Measurements from ENCODE around the gene NTN1. TPM values are rescaled to one million over a fixed set of nuclear protein-coding genes. Genes with fewer than 3 reads are reported as not detected.

NTN1 gene
- total RNA-seq, 4 donors from 2014 or later, result 74.3 to 211 (median 107) TPM

DNA sequence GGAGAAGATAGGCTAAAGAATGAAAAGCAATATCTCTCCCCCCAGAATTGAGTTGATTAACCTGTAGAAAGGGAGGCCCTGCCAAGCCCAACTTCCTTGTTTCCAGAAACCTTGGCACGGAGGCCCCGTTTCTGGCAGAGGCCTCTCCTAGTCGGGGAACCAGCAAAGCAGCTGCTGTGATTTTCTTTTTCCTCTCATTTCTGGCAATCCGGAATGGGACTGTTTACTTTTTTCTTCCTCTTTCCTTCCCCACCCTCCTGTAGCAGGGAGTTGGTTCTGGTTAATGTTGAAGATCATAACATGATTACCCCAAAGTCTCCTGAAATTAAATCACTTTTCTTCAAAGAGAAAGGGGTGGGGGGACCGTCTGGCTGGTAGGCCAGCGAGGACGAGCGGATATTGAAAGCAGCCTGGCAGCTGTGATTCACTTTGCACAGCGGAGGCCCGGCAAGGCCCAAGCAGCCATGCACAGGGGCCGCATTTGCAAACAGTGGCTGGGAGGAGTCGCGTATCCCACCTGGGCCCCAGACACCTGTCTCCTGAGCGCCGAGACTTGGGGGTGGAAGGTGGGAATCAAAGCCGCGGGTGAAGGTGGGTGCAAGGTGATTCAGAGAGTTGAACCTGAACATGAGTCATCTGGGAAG is 51.5 kb downstream of the NTN1 start:
- TF ChIP-seq, protein P1, sequence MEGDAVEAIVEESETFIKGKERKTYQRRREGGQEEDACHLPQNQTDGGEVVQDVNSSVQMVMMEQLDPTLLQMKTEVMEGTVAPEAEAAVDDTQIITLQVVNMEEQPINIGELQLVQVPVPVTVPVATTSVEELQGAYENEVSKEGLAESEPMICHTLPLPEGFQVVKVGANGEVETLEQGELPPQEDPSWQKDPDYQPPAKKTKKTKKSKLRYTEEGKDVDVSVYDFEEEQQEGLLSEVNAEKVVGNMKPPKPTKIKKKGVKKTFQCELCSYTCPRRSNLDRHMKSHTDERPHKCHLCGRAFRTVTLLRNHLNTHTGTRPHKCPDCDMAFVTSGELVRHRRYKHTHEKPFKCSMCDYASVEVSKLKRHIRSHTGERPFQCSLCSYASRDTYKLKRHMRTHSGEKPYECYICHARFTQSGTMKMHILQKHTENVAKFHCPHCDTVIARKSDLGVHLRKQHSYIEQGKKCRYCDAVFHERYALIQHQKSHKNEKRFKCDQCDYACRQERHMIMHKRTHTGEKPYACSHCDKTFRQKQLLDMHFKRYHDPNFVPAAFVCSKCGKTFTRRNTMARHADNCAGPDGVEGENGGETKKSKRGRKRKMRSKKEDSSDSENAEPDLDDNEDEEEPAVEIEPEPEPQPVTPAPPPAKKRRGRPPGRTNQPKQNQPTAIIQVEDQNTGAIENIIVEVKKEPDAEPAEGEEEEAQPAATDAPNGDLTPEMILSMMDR (IDR thresholded peaks at IDR 0.05), result no peak
- TF ChIP-seq POLR2AphosphoS5 (IDR thresholded peaks at IDR 0.05), result peak; percentile 23
- Histone ChIP-seq H3K36me3 (no peaks in the 10 kb centered on the region), H3K27me3 (no peaks in the 10 kb centered on the region), H3K27ac (peak overlapping the region in 3 of 4 donors; percentile 70 to 76 (median 72)), H3K9me3 (no peaks in the 10 kb centered on the region), H3K4me1 (peaks cover 0 to 78% (median 22%) of the 10 kb centered on the region in 3 donors), H3K4me3 (peak overlapping the region in 1 of 2 donors; percentile 6)
- peak; percentile 42 for ATAC-seq
- WGBS, 2 donors (ENCODE audit: low coverage in 1 of 2), result 5 to 18% methylated on average over 4 to 5 of the region's 17 CpGs

DNA sequence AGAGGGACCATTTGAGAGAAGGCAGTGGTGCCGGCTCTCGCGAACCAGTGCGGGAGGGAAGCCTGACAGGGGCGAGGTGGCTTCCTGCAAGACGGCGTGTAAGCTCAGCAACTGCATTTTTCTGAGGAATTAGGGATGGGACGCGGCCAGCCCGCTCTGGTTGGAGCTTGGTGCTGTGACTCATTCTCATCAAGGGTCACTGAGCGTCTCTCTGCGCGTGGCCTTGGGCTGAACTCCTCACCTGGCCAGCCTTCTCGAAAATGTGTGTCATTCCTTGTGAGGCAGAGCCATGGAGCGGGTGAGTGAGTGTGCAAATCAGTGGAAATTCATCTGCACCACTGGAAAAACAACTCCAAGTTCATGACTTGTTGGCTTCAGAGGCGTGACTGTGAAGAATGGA is 52.8 kb downstream of the NTN1 start:
- Histone ChIP-seq H3K27ac (peak overlapping the region in 2 of 4 donors; percentile 14 to 70), H3K4me1 (peaks cover 0 to 75% (median 22%) of the 10 kb centered on the region in 3 donors), H3K27me3 (no peaks in the 10 kb centered on the region), H3K36me3 (no peaks in the 10 kb centered on the region), H3K9me3 (no peaks in the 10 kb centered on the region), H3K4me3 (no peak overlapping the region)
- TF ChIP-seq POLR2AphosphoS5 (IDR thresholded peaks at IDR 0.05) (no peak), POLR2A (IDR thresholded peaks at IDR 0.05) (no peak), EP300 (IDR thresholded peaks at IDR 0.05) (no peak)
- TF ChIP-seq, protein P1 (IDR thresholded peaks at IDR 0.05), result no peak
- WGBS, 2 donors (ENCODE audit: low coverage in 1 of 2), result 83 to 100% methylated on average over 1 to 9 of the region's 16 CpGs
- peak; percentile 46 for ATAC-seq

DNA sequence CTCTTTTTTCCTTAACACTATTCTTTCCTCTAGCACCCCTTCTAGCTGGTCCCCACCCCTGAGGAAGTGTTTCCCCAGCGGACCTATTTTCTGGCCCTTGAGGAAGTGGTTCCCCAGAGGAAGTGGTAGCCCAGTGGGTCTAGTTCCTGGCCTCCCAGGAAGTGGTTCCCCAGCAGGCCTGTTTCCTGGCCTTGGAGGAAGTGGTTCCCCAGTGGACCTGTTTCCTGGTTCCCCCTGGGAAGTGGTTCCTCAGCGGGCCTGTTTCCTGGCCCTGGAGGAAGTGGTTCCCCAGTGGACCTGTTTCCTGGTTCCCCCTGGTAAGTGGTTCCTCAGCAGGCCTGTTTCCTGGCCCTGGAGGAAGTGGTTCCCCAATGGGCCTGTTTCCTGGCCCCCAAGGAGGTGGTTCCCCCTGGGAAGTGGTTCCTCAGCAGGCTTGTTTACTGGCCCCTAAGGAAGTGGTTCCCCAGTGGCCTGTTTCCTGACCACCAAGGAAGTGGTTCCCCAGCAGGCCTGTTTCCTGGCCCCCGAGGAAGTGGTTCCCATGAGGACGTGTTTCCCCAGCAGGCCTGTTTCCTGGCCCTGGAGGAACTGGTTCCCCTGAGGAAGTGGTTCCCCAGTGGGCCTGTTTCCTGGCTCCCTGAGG is 58.3 kb downstream of the NTN1 start:
- WGBS, 2 donors (ENCODE audit: low coverage in 1 of 2), result 100% methylated on average over 2 of the region's 4 CpGs; no CpG with 5 or more reads in 1 of the 2 donors
- Histone ChIP-seq H3K27me3 (no peaks in the 10 kb centered on the region), H3K36me3 (no peaks in the 10 kb centered on the region), H3K9me3 (no peaks in the 10 kb centered on the region), H3K27ac (no peak overlapping the region), H3K4me3 (no peak overlapping the region), H3K4me1 (peaks cover 0 to 70% (median 0%) of the 10 kb centered on the region in 3 donors)
- TF ChIP-seq POLR2A (IDR thresholded peaks at IDR 0.05) (no peak), EP300 (IDR thresholded peaks at IDR 0.05) (no peak), POLR2AphosphoS5 (IDR thresholded peaks at IDR 0.05) (no peak)
- TF ChIP-seq, protein P1 (IDR thresholded peaks at IDR 0.05), result no peak
- ATAC-seq, result no peak

DNA sequence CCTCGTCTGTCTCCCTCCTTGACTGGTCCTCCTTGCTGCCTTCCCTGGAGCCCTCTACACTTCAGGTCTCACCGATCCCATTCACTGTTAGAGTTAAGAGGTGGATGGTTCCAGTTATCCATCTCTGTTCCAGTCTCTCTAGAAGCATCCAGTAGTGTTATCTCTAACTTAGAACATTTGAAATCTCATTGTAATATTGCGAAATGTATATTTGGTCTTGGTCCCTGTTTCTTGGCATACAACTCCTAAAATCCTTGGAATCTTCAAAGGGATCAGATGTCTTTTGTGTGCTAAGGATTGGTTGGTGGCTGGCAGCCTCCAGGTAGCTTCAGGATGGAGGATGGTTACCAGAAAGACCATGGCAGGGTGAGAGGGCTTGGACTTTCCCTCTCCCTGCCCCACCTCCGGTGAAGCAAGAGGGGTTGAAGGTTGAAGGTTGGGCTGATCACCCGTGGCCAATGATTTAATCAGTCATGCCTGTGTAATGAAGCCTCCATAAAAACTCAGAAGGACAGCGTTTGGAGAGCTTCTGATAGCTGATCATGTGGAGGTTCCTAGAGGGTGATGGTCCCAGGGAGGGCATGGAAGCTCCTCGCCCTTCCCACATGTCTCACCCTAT is 59.1 kb downstream of the NTN1 start:
- no peak for ATAC-seq

More for the DNA sequence above, 59.1 kb downstream of the NTN1 start:
- H3K27me3 ChIP-seq, result no peaks in the 10 kb centered on the region
- no peak overlapping the region for H3K4me3 ChIP-seq
- H3K36me3 ChIP-seq, result peaks cover 0 to under 1% of the 10 kb centered on the region in 2 donors
- 55 to 85% methylated on average over 4 to 7 of the region's 7 CpGs for WGBS, 2 donors (ENCODE audit: low coverage in 1 of 2)
- H3K27ac ChIP-seq, result no peak overlapping the region
- no peaks in the 10 kb centered on the region for H3K9me3 ChIP-seq
- TF ChIP-seq POLR2A (IDR thresholded peaks at IDR 0.05), result no peak
- TF ChIP-seq, protein P1 (IDR thresholded peaks at IDR 0.05), result no peak
- no peak for TF ChIP-seq EP300 (IDR thresholded peaks at IDR 0.05)
- no peak for TF ChIP-seq POLR2AphosphoS5 (IDR thresholded peaks at IDR 0.05)
- H3K4me1 ChIP-seq, result peaks cover 0 to 75% (median 0%) of the 10 kb centered on the region in 3 donors

Data from gastroesophageal sphincter (tissue), 4 donors.